Vagina (tissue), 2 donors: Measurements from ENCODE around the gene CYP11A1. TPM values are rescaled to one million over a fixed set of nuclear protein-coding genes. Genes with fewer than 3 reads are reported as not detected.
A peak's percentile ranks its signal among the peaks of the same experiment; 100 is the strongest.

ENCODE experiments used
- DNase-seq, 2 donors: peaks; one replicate each; pipeline ENCODE4 v3.0.0-alpha.2; 2017; ENCODE audit errors: extremely low spot score in 2 of 2
- H3K27ac ChIP-seq: fragments of 200-600 bp; sonication (generic); one replicate; pipeline ENCODE4 v1.5.1; 2019
- H3K27me3 ChIP-seq: fragments of 200-600 bp; sonication (generic); one replicate; pipeline ENCODE4 v1.5.1; 2019
- H3K36me3 ChIP-seq, 2 donors: fragments of 200-600 bp; sonication (generic); one replicate each; pipeline ENCODE4 v1.5.1; 2017 to 2019
- H3K4me1 ChIP-seq: fragments of 200-600 bp; sonication (generic); one replicate; pipeline ENCODE4 v1.5.1; 2019
- H3K4me3 ChIP-seq, 2 donors: fragments of 200-600 bp; sonication (generic); 1 replicate in 1 of 2; 2 replicates in 1 of 2; pipeline ENCODE4 v1.5.1; 2016 to 2019
- H3K9me3 ChIP-seq: fragments of 200-600 bp; sonication (generic); one replicate; pipeline ENCODE4 v1.5.1; 2019
- POLR2A ChIP-seq, 2 donors: fragments of 450-650 bp; IDR thresholded peaks; one replicate each; pipeline ENCODE4 v1.6.1; 2017; ENCODE audit warnings: antibody characterized with exemption in 2 of 2, mild to moderate bottlenecking in 2 of 2, moderate library complexity in 2 of 2
- POLR2AphosphoS5 ChIP-seq, 2 donors: sonication (generic); formaldehyde crosslinking; IDR thresholded peaks; one replicate each; pipeline ENCODE4 v1.9.0; 2017; ENCODE audit warnings: antibody characterized with exemption in 2 of 2, mild to moderate bottlenecking in 2 of 2, low read depth in 1 of 2; ENCODE audit not compliant: insufficient read depth in 1 of 2
- intact Hi-C: fragments of 100-400 bp; cut with DNase I; formaldehyde crosslinking; loops from one replicate; pipeline ENCODE4 v1.15.1; 2023
- total RNA-seq: library from RNA; depleted of rRNA; stranded (reverse); fragments of >200 nt; gene quantifications from one replicate; pipeline ENCODE4 v1.2.3, GENCODE V29; 2016
- TF ChIP-seq, protein P1 (sequence below), 3 experiments: fragments of 450-650 bp in 2 of 3; fragments of 200-600 bp in 1 of 3; sonication (generic) in 1 of 3; IDR thresholded peaks; one replicate each; pipeline ENCODE4 v1.5.1; 2017 to 2019; ENCODE audit warnings: antibody characterized with exemption in 3 of 3, mild to moderate bottlenecking in 2 of 3, moderate library complexity in 2 of 3

Gene CYP11A1
- total RNA-seq, 1 donor from 2014 or later, result 8.8 TPM

DNA sequence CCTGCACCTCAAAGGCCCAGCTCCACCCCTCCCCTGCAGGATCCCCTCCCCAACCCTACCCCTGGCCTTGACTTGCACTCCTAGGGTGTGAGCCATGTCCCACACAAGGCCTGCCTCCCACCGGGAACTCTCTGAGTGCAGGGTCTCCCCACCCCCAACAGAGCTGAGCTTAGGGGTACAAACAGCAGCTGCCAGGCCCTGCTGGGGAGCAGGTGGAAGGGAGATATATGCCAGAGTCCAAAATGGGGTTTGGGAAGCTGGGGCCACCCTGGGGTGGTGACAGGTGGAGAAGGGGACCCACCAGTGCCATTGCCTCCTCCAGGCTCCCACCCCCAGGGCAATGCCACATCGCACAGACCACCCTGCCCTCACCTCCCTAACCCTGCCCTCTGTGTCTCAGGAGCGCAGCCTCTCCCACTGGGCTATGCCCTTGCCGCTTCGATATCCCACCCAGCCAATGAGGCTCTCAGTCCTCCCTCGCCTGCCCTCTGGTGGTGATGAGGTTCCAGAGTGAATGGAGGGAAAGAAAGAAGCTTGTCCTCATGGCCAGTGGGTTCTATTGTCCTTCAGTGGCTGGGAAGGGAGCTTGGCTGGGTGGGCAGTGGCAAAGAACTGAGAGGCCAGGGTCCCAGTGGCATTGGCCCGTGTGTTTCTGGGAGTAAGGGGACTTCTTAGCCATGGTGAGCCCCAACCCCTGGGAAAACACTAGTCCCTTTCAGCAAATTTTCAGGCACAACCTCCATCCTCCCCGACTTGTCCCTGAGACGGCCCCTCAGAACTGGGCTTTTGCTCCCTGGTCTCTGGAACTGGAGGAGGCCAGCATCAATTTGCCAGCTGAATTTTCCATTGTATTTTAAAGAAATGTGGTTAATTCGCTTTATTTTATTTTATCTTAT, 46.8 kb downstream of the CYP11A1 start:
- peaks cover 45% of the 10 kb centered on the region for H3K4me1 ChIP-seq
- intact Hi-C loops, result no loop called here
- no peak for DNase-seq

DNA sequence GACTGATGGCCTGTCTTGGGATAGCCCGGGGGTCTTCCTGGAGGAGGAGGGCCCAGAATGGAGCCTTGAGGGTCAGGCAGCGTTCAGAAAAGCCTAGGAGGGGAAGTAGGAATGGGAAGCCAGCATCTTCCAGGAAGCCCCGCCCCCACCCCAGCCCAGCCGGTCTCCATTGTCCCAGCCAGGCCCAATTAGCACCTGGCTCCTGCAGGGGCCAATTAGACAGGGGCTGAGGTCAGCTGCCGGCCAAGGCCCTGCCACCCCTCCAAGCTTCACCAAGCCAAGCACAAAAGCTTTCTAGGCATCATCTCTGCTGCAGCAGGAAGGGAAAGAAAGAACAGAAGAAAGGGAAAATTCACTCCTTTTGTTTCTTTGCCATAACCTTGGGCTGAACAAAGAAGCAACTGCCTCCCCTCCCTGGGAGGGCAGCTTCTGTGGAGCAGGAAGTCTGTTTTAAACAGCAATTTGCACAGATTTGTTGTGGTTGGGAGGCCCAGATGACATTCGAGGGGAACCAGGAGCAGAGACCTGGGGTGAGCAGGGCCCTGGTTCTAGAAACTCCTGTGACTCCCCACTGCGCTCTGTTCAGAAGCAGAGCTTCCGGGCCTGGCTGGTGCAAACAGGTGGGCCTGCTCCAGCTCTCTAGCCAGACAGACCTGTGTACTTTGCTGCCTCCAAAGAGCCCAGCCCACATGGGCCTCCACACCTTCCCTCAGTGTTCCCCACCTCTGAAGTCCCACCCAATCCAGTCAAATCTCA, 47.7 kb downstream of the CYP11A1 start:
- Histone ChIP-seq H3K27ac (peak overlapping the region; percentile 64), H3K4me1 (peaks cover 51% of the 10 kb centered on the region)
- intact Hi-C loops, result loop anchor here (10.0 kb wide), 1 partner anchor 265 kb away; no protein-coding TSS in a partner anchor

More for the DNA sequence above, 46.8 kb downstream of the CYP11A1 start:
- no peaks in the 10 kb centered on the region for H3K27me3 ChIP-seq
- H3K9me3 ChIP-seq, result no peaks in the 10 kb centered on the region
- no peaks in the 10 kb centered on the region for H3K36me3 ChIP-seq
- no peak overlapping the region for H3K4me3 ChIP-seq
- TF ChIP-seq, protein P1, sequence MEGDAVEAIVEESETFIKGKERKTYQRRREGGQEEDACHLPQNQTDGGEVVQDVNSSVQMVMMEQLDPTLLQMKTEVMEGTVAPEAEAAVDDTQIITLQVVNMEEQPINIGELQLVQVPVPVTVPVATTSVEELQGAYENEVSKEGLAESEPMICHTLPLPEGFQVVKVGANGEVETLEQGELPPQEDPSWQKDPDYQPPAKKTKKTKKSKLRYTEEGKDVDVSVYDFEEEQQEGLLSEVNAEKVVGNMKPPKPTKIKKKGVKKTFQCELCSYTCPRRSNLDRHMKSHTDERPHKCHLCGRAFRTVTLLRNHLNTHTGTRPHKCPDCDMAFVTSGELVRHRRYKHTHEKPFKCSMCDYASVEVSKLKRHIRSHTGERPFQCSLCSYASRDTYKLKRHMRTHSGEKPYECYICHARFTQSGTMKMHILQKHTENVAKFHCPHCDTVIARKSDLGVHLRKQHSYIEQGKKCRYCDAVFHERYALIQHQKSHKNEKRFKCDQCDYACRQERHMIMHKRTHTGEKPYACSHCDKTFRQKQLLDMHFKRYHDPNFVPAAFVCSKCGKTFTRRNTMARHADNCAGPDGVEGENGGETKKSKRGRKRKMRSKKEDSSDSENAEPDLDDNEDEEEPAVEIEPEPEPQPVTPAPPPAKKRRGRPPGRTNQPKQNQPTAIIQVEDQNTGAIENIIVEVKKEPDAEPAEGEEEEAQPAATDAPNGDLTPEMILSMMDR (IDR thresholded peaks at IDR 0.05), result peak in 2 of 3 experiments; percentile 25 to 42
- TF ChIP-seq POLR2AphosphoS5 (IDR thresholded peaks at IDR 0.05; ENCODE audit: insufficient read depth in 1 of 2, low read depth in 1 of 2), result no peak
- H3K27ac ChIP-seq, result no peak overlapping the region

DNA sequence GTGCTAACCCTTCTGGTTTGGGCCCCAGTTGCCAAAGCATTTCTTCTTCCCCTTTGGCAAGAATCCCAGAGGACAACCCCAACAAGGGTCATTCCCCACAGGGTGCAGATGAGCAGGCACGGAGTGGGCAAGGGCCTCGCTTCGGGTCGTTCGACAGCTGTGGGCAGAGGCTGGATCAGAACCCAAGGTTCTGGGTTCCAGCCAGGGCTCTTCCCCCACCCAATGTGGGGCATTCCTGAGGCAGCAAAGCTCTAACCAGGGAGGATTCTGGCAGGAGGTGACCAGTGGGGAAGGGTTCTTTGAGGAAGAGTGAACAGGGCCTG, 48.3 kb downstream of the CYP11A1 start:
- H3K4me3 ChIP-seq, result no peak overlapping the region
- intact Hi-C loops, result loop anchor here (10.0 kb wide), 1 partner anchor 264 kb away; no protein-coding TSS in a partner anchor
- H3K9me3 ChIP-seq, result no peaks in the 10 kb centered on the region
- H3K36me3 ChIP-seq, result no peaks in the 10 kb centered on the region
- H3K27ac ChIP-seq, result peak overlapping the region; percentile 64
- no peaks in the 10 kb centered on the region for H3K27me3 ChIP-seq
- TF ChIP-seq POLR2AphosphoS5 (IDR thresholded peaks at IDR 0.05; ENCODE audit: insufficient read depth in 1 of 2, low read depth in 1 of 2), result no peak
- TF ChIP-seq, protein P1 (IDR thresholded peaks at IDR 0.05), result no peak
- TF ChIP-seq POLR2A (IDR thresholded peaks at IDR 0.05), result no peak
- peaks cover 56% of the 10 kb centered on the region for H3K4me1 ChIP-seq
- no peak for DNase-seq

More for the DNA sequence above, 47.7 kb downstream of the CYP11A1 start:
- H3K27me3 ChIP-seq, result no peaks in the 10 kb centered on the region
- no peak for DNase-seq
- no peak for TF ChIP-seq POLR2A (IDR thresholded peaks at IDR 0.05)
- TF ChIP-seq, protein P1 (IDR thresholded peaks at IDR 0.05), result no peak
- TF ChIP-seq POLR2AphosphoS5 (IDR thresholded peaks at IDR 0.05; ENCODE audit: insufficient read depth in 1 of 2, low read depth in 1 of 2), result no peak
- no peak overlapping the region for H3K4me3 ChIP-seq
- H3K36me3 ChIP-seq, result no peaks in the 10 kb centered on the region
- H3K9me3 ChIP-seq, result no peaks in the 10 kb centered on the region

DNA sequence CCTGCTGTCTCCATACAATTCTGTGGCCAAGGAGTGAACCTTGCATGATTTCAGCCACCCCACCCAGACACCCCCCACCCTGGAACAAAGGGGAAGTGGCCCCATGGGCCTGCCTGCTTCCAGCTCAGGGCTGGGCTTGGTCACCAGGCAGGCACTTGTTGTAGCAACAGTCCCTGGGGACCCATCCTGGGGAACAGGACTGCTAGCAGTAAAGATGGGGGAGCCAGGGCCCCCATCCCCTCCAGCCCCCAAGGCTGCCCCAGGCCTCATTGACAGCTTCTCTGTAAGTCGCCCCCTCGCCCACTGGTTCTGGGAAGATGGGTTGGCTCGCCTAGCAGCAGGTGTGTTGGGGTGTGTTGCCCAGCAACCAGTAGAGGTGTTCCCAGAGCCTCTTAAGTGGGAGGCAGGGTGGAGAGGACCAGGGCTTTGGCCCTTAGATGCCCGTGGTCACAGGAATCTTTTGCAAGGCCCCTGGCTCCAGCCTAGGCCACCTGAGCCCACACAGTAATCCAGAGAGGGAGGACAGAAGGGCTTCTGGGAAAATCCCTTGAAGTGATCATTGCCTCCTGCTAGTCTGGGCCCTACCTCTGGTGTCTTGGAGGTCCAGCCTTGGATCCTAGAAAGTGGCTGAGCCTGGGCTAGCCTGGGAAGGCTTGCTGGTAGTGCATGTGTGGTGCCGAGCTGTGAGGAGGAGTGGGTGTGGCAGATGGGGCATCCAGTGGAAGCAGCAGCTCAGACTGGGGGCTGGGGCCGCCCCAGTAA, 48.9 kb downstream of the CYP11A1 start:
- intact Hi-C loops, result loop anchor here (10.0 kb wide), 1 partner anchor 264 kb away; no protein-coding TSS in a partner anchor
- H3K4me1 ChIP-seq, result peaks cover 56% of the 10 kb centered on the region
- DNase-seq, result no peak
- TF ChIP-seq POLR2A (IDR thresholded peaks at IDR 0.05) (no peak), POLR2AphosphoS5 (IDR thresholded peaks at IDR 0.05; ENCODE audit: insufficient read depth in 1 of 2, low read depth in 1 of 2) (no peak)
- TF ChIP-seq, protein P1 (IDR thresholded peaks at IDR 0.05), result no peak
- no peaks in the 10 kb centered on the region for H3K9me3 ChIP-seq
- H3K4me3 ChIP-seq, result no peak overlapping the region
- peak overlapping the region; percentile 64 for H3K27ac ChIP-seq
- H3K36me3 ChIP-seq, result no peaks in the 10 kb centered on the region
- H3K27me3 ChIP-seq, result no peaks in the 10 kb centered on the region
